ENCODE measurements around the gene ZNF202.
"Not testable (repeated sequence)": the region's sequence is repeated elsewhere in the genome, so short reads cannot be mapped to it uniquely, and the experiment has no call there.

ZNF202 gene

GRCh38 chr11:123738374-123738773, 3.1 kb downstream of the ZNF202 start:
- no peak overlapping the region for H3K27ac ChIP-seq
- TF ChIP-seq, protein P1, sequence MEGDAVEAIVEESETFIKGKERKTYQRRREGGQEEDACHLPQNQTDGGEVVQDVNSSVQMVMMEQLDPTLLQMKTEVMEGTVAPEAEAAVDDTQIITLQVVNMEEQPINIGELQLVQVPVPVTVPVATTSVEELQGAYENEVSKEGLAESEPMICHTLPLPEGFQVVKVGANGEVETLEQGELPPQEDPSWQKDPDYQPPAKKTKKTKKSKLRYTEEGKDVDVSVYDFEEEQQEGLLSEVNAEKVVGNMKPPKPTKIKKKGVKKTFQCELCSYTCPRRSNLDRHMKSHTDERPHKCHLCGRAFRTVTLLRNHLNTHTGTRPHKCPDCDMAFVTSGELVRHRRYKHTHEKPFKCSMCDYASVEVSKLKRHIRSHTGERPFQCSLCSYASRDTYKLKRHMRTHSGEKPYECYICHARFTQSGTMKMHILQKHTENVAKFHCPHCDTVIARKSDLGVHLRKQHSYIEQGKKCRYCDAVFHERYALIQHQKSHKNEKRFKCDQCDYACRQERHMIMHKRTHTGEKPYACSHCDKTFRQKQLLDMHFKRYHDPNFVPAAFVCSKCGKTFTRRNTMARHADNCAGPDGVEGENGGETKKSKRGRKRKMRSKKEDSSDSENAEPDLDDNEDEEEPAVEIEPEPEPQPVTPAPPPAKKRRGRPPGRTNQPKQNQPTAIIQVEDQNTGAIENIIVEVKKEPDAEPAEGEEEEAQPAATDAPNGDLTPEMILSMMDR (conservative IDR thresholded peaks at IDR 0.05): no peak

DNA sequence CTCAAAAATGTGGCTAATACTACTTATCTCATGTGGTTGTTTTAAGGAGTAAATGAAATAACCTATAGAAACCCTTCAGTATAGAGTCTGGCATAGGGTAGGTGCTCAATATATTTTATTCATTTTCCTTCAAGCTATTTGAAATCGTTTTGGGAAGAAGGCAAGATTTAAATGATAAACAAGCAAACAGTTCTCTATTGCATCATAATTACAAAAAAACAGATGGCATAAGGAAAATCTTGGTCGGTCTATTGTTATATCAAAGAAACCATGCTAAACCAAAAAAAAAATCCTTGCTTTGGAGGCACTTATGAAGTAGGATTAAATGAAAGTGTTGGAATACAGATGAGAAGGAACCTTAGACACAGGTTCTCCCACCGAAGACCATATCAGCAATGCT, 4.7 kb downstream of the ZNF202 start:
- TF ChIP-seq, protein P1 (conservative IDR thresholded peaks at IDR 0.05): no peak
- H3K27ac ChIP-seq: no peak overlapping the region

DNA sequence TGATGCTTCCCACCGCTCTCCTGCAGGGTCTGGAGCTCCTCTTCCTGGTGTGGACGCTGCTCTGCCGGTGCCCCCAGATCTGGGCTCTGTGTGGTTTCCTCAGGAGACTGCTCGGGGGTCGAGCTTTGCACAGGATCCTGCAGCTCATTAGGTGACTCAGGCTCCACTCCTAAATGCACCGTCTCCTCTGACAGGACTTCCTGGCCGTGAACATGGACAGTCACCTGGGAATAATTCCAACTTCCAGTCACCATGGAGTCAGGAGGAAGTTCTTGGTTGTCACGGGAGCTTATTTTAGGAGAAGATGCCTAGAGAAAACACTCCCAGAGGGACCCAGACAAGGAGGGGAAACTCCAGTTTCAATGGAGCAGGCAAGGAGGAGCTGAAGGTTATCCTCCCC, 11.9 kb downstream of the ZNF202 start:
- TF ChIP-seq, protein P1 (conservative IDR thresholded peaks at IDR 0.05): no peak
- no peak overlapping the region for H3K27ac ChIP-seq

GRCh38 chr11:123725995-123726655, 15.3 kb downstream of the ZNF202 start:
- TF ChIP-seq, protein P1 (conservative IDR thresholded peaks at IDR 0.05): no peak
- H3K27ac ChIP-seq: no peak overlapping the region

DNA sequence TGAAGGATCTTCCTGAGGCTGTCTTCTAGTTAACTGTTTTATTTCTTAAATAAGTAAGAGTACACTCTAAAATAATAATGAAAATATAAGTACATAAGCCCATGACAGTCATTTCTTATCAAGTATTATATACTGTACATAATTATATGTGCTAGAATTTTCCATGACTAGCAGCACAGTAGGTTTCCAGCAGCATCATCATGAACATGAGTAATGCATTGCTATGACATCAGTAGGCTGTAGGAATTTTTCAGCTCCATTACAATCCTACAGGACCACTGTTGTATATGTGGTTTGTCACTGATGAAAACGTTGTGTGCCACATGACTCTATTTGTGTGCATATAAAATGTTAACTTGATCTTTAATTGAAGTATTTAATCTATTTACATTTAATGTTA, 22.0 kb downstream of the ZNF202 start:
- TF ChIP-seq, protein P1 (conservative IDR thresholded peaks at IDR 0.05): no peak
- no peak overlapping the region for H3K27ac ChIP-seq

GRCh38 chr11:123718469-123718868, 23.0 kb downstream of the ZNF202 start:
- H3K27ac ChIP-seq: no peak overlapping the region
- TF ChIP-seq, protein P1 (conservative IDR thresholded peaks at IDR 0.05): no peak

DNA sequence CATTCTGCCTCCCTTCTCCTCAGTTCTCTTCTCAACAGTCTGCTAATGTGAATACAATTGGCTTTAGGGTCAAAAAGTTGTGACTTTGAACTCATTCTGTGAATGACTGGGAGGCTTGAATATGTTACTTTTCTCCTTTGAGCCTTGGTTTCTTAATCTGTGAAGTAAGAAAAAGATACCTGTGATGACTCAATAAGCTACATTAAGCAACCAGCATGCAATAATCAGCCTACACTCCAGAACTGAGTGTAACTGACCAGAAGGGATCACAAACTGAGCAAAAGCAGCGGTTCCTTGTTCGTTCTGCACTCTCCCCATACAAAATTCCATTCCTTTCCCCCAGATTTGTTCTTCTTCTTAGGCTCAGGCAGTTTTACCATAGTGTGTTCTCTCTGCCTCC, 23.4 kb downstream of the ZNF202 start:
- TF ChIP-seq, protein P1 (conservative IDR thresholded peaks at IDR 0.05): no peak
- no peak overlapping the region for H3K27ac ChIP-seq

GRCh38 chr11:123712627-123713026, 28.8 kb downstream of the ZNF202 start:
- not testable (repeated sequence) for H3K27ac ChIP-seq

Measured in VCaP (cell line).